Stimulated activated naive B cell treated with anti-CD40 and anti-IgM and Interleukin-4, amounts not matched to agents 10 μg/mL and 1 μg/mL and 100 μg/mL, for 72 hours (primary cell): Measurements from ENCODE around the gene ZNRF3.

Experiments
- ATAC-seq, 2 donors: fragments of 150-1000 bp; cut with Tn5 transposase; replicated peaks; 2 replicates each; pipeline ENCODE4 v1.10.0; 2021; ENCODE audit warnings: moderate library complexity in 1 of 2
- DNase-seq: peaks from one replicate; pipeline ENCODE4 v3.0.0; 2021
- H3K27ac Mint-ChIP-seq: one replicate; pipeline ENCODE4 v1.8.0; 2022; ENCODE audit warnings: mild to moderate bottlenecking, mixed read lengths
- H3K27me3 Mint-ChIP-seq, 2 donors: one replicate each; pipeline ENCODE4 v1.8.0; 2022; ENCODE audit warnings: mixed read lengths in 2 of 2
- H3K36me3 Mint-ChIP-seq, 2 donors: one replicate each; pipeline ENCODE4 v1.8.0; 2022; ENCODE audit warnings: mixed read lengths in 2 of 2, mild to moderate bottlenecking in 1 of 2
- H3K4me1 Mint-ChIP-seq, 2 donors: one replicate each; pipeline ENCODE4 v1.8.0; 2022; ENCODE audit warnings: mixed read lengths in 2 of 2, mild to moderate bottlenecking in 1 of 2
- H3K4me3 Mint-ChIP-seq, 2 donors: one replicate each; pipeline ENCODE4 v1.8.0; 2022; ENCODE audit warnings: mild to moderate bottlenecking in 2 of 2, mixed read lengths in 2 of 2, moderate library complexity in 1 of 2
- H3K9me3 Mint-ChIP-seq, 2 donors: one replicate each; pipeline ENCODE4 v1.8.0; 2022; ENCODE audit warnings: mixed read lengths in 2 of 2, mild to moderate bottlenecking in 1 of 2

ZNRF3 gene

DNA sequence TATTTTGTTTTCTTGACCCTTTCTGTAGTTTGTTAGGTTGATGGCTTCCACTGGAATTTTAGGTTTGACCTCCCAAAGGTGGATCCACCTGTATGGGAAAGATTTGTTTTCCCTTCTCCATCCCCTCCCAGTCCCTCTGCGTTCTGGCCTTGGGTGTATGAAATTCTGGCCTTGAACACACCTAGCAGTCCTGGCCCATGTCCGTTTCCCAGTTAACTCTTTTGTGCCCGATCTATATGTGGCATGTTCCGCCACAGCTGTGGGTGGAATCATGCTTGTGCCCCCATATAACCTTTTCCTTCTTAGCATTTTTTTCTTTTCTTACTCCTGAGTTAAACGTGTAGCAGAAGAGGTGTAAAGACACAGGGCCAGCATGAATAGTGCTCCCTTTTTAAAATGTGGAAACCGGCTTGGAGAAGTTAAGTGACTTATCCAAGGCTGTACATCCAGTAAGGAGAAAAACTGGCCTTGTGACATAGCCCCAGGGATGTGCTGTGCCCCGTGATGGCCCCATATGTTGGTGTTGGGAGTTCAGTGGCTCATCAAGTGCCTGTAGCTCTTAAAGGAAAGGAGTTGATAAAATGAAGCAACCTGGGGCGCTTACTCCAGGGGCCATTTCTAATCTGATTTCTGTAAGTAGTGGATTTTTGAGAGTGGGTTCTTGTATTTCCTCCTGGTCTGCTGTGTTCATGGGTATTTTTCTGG is 39.3 kb downstream of the ZNRF3 start:
- no peak for ATAC-seq
- no peaks in the 10 kb centered on the region for H3K9me3 Mint-ChIP-seq
- H3K4me3 Mint-ChIP-seq = no peak overlapping the region
- peaks cover 13 to 18% of the 10 kb centered on the region in 2 donors for H3K27me3 Mint-ChIP-seq
- no peak for DNase-seq
- H3K4me1 Mint-ChIP-seq = peaks cover 19 to 29% of the 10 kb centered on the region in 2 donors
- no peaks in the 10 kb centered on the region for H3K36me3 Mint-ChIP-seq
- no peak overlapping the region for H3K27ac Mint-ChIP-seq

- peaks cover 12 to 20% of the 10 kb centered on the region in 2 donors for H3K4me1 Mint-ChIP-seq
- H3K27me3 Mint-ChIP-seq = peaks cover 18 to 19% of the 10 kb centered on the region in 2 donors
- DNase-seq (no peak), ATAC-seq (no peak)
- no peaks in the 10 kb centered on the region for H3K9me3 Mint-ChIP-seq
- no peaks in the 10 kb centered on the region for H3K36me3 Mint-ChIP-seq
- H3K27ac Mint-ChIP-seq = no peak overlapping the region
- H3K4me3 Mint-ChIP-seq = no peak overlapping the region
Observed at GRCh38 chr22:28923826-28924732, 40.7 kb downstream of the ZNRF3 start.

DNA sequence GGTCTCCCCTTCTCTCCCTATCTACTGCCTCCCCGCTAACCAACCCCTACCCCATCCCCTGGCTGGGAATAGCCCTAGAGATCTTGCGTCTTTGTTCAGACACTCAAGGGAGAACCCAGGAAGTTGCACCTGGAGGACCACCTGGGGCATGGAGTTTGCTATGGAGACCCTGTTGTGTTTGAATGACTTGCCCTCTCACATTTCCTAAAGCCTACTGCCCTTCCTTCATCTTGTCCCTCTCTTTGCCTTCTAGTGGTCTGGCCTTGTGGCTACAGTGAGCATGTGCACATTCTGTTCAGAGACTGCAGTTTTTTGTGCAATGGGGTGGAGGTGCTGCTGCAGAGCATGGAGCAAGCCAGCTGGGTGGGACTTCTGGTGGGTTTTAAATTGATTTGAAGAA is 42.5 kb downstream of the ZNRF3 start:
- H3K27ac Mint-ChIP-seq = no peak overlapping the region
- no peaks in the 10 kb centered on the region for H3K36me3 Mint-ChIP-seq
- no peaks in the 10 kb centered on the region for H3K9me3 Mint-ChIP-seq
- H3K27me3 Mint-ChIP-seq = peaks cover 18 to 19% of the 10 kb centered on the region in 2 donors
- no peak for DNase-seq
- no peak overlapping the region for H3K4me3 Mint-ChIP-seq
- ATAC-seq = no peak
- H3K4me1 Mint-ChIP-seq = peaks cover 15 to 22% of the 10 kb centered on the region in 2 donors

GRCh38 chr22:28927630-28928029 is 44.3 kb downstream of the ZNRF3 start:
- Mint-ChIP-seq H3K4me1 (peaks cover 15 to 18% of the 10 kb centered on the region in 2 donors), H3K9me3 (no peaks in the 10 kb centered on the region), H3K36me3 (no peaks in the 10 kb centered on the region), H3K27me3 (peaks cover 21 to 22% of the 10 kb centered on the region in 2 donors), H3K4me3 (no peak overlapping the region), H3K27ac (no peak overlapping the region)
- DNase-seq = no peak
- ATAC-seq = no peak

GRCh38 chr22:28929197-28929596 is 45.8 kb downstream of the ZNRF3 start:
- ATAC-seq = no peak
- H3K27ac Mint-ChIP-seq = no peak overlapping the region
- H3K9me3 Mint-ChIP-seq = no peaks in the 10 kb centered on the region
- peaks cover 15 to 18% of the 10 kb centered on the region in 2 donors for H3K4me1 Mint-ChIP-seq
- H3K36me3 Mint-ChIP-seq = no peaks in the 10 kb centered on the region
- no peak for DNase-seq
- H3K27me3 Mint-ChIP-seq = peaks cover 18 to 25% of the 10 kb centered on the region in 2 donors
- no peak overlapping the region for H3K4me3 Mint-ChIP-seq

GRCh38 chr22:28930357-28931007 is 47.1 kb downstream of the ZNRF3 start:
- H3K36me3 Mint-ChIP-seq = no peaks in the 10 kb centered on the region
- H3K9me3 Mint-ChIP-seq = no peaks in the 10 kb centered on the region
- no peak overlapping the region for H3K27ac Mint-ChIP-seq
- H3K4me1 Mint-ChIP-seq = peaks cover 12 to 17% of the 10 kb centered on the region in 2 donors
- H3K27me3 Mint-ChIP-seq = peaks cover 21 to 24% of the 10 kb centered on the region in 2 donors
- DNase-seq = no peak
- peak; percentile 39 to 73 for ATAC-seq
- no peak overlapping the region for H3K4me3 Mint-ChIP-seq

DNA sequence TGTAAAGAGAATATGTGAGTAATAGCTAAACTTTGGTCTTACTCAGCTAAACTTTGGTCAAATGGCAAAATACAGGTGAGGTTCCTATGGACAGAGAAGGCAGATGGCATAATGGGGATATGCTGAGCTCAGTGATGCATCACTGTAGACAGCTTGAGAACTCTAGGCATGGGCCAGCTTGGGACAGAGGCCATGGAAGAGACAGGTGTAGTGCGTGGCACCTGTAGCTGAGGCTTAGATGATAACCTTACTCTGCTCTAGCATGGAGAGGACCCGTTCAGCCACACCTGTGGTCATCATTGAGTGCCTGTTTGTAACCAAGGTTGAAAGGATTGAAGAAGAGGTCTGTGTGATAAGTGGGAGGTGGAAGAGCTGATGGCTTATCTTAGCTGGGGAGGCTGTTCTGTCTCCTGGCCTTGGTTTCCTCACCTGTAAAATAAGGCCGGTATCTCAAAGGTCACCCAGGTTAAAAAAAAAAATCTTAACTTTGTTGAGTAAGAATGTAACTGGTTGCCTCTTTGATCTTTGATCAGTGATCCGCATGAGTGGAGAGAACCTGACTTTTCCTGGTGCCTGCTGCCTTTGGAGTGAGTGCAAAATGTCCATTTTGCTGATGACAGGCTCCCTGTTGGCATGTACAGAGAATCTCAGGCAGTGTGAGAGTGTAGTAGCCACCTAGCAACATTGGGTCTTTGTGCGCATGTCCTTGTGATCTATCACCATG is 48.6 kb downstream of the ZNRF3 start:
- Mint-ChIP-seq H3K9me3 (no peaks in the 10 kb centered on the region), H3K27me3 (peaks cover 25 to 29% of the 10 kb centered on the region in 2 donors), H3K36me3 (no peaks in the 10 kb centered on the region), H3K4me1 (peaks cover 7 to 14% of the 10 kb centered on the region in 2 donors), H3K27ac (no peak overlapping the region), H3K4me3 (no peak overlapping the region)
- DNase-seq (no peak), ATAC-seq (peak; percentile 14 to 66)

DNA sequence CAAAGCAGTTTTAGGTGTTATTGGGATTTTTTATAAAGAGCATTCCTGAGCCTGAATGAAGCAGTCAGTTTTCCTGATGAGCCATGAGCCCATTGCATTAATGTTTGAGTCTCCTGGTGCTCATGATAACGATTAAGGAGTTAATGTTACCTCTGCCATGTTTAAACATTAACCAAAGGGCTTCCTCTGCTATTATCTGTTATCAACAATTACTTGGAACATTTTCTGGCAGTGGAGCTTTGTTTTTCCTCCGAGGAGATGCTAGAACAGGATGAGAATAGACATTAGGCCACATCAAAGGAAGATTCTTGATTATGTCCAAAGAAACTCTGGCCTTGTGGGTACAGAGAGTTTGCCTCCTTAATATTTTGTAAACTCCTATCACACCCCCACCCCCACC is 49.9 kb downstream of the ZNRF3 start:
- Mint-ChIP-seq H3K4me1 (peaks cover 7 to 14% of the 10 kb centered on the region in 2 donors), H3K36me3 (no peaks in the 10 kb centered on the region), H3K4me3 (no peak overlapping the region), H3K9me3 (no peaks in the 10 kb centered on the region), H3K27ac (no peak overlapping the region), H3K27me3 (peaks cover 20 to 23% of the 10 kb centered on the region in 2 donors)
- ATAC-seq (no peak), DNase-seq (no peak)

DNA sequence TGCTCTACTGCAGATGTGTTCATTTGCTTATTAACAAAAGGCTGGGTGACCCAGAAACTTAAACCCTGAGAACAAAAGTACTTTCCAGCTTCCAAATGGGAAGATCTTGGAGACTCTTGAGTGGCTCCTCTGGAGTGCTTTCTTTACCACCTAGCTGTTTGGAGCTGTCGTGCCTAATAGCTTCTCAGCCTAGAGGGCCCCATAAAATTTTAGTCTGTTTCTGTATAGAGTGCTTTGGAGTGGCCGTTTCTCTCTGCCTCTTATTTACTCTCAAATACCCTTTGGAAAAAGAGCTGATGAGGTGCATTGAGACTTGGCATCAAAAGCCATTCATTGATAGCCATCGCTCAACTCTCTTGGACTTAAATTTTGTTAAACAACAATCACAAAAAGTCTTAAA is 50.7 kb downstream of the ZNRF3 start:
- H3K4me3 Mint-ChIP-seq = no peak overlapping the region
- H3K9me3 Mint-ChIP-seq = no peaks in the 10 kb centered on the region
- no peak for DNase-seq
- ATAC-seq = no peak
- H3K27me3 Mint-ChIP-seq = peaks cover 20 to 23% of the 10 kb centered on the region in 2 donors
- H3K4me1 Mint-ChIP-seq = peaks cover 7 to 14% of the 10 kb centered on the region in 2 donors
- H3K36me3 Mint-ChIP-seq = no peaks in the 10 kb centered on the region
- H3K27ac Mint-ChIP-seq = no peak overlapping the region

DNA sequence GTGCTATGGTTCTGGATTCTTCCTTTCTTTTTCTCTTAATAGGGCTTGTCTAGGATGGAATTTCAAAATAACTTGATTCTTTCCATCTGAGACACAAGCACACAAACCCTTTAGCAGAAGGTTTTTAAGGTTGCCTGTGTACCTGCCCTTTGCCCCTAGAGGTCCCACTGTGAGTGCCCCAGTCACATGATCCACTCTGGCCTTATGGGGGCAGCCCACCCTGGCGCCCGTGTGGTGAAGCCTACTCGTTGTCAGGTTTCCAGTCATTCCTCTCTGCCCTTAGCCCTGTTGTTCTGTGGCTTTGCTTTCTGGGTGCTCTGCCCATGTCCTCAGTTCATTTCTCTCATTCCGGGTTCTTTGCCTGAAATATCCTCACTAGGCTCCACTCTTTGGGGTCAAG is 51.8 kb downstream of the ZNRF3 start:
- Mint-ChIP-seq H3K27me3 (peaks cover 20 to 23% of the 10 kb centered on the region in 2 donors), H3K27ac (no peak overlapping the region), H3K4me1 (peaks cover 7 to 14% of the 10 kb centered on the region in 2 donors), H3K9me3 (no peaks in the 10 kb centered on the region), H3K36me3 (no peaks in the 10 kb centered on the region), H3K4me3 (no peak overlapping the region)
- no peak for ATAC-seq
- DNase-seq = no peak

GRCh38 chr22:28935713-28936112 is 52.3 kb downstream of the ZNRF3 start:
- H3K4me1 Mint-ChIP-seq = peaks cover 2 to 10% of the 10 kb centered on the region in 2 donors
- no peaks in the 10 kb centered on the region for H3K36me3 Mint-ChIP-seq
- DNase-seq (no peak), ATAC-seq (no peak)
- no peak overlapping the region for H3K4me3 Mint-ChIP-seq
- peaks cover 20 to 23% of the 10 kb centered on the region in 2 donors for H3K27me3 Mint-ChIP-seq
- H3K27ac Mint-ChIP-seq = no peak overlapping the region
- H3K9me3 Mint-ChIP-seq = no peaks in the 10 kb centered on the region

DNA sequence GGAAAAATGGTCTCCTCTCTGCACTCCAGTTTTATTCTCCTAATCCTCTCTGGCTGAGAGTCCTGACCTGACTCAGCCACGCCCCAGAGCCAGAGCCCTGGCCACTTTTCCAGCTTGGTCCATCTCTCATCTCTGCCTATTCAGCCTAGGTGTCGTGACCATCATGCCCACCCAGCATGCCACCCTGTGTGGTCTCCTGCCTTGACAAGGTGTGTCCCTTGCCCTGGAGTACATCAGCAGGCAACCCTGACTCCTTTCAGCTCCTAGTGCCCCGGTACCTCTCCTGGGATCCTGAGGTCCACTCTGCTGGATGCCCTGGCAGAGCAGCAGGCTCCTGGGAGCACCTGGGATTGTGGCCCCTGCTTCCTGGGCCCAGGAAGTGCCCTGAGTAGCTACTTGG is 52.8 kb downstream of the ZNRF3 start:
- H3K27me3 Mint-ChIP-seq = peaks cover 20 to 23% of the 10 kb centered on the region in 2 donors
- no peaks in the 10 kb centered on the region for H3K9me3 Mint-ChIP-seq
- DNase-seq (no peak), ATAC-seq (no peak)
- no peak overlapping the region for H3K4me3 Mint-ChIP-seq
- H3K4me1 Mint-ChIP-seq = peaks cover 0 to 8% of the 10 kb centered on the region in 2 donors
- H3K36me3 Mint-ChIP-seq = no peaks in the 10 kb centered on the region
- no peak overlapping the region for H3K27ac Mint-ChIP-seq

- H3K4me1 Mint-ChIP-seq = no peaks in the 10 kb centered on the region
- ATAC-seq (no peak), DNase-seq (no peak)
- no peaks in the 10 kb centered on the region for H3K36me3 Mint-ChIP-seq
- H3K4me3 Mint-ChIP-seq = no peak overlapping the region
- peaks cover 21% of the 10 kb centered on the region in 2 donors for H3K27me3 Mint-ChIP-seq
- H3K9me3 Mint-ChIP-seq = no peaks in the 10 kb centered on the region
- no peak overlapping the region for H3K27ac Mint-ChIP-seq
Observed at GRCh38 chr22:28937206-28938025, 54.0 kb downstream of the ZNRF3 start.
